GM19025 (cell line): Measurements from ENCODE around the gene PFKFB4.

Experiments
- ATAC-seq: cut with Tn5 transposase; IDR thresholded peaks from one replicate; pipeline ENCODE4 v1.9.1; 2021; ENCODE audit warnings: mild to moderate bottlenecking, low read depth, moderate library complexity; ENCODE audit not compliant: unreplicated experiment

Gene PFKFB4

DNA sequence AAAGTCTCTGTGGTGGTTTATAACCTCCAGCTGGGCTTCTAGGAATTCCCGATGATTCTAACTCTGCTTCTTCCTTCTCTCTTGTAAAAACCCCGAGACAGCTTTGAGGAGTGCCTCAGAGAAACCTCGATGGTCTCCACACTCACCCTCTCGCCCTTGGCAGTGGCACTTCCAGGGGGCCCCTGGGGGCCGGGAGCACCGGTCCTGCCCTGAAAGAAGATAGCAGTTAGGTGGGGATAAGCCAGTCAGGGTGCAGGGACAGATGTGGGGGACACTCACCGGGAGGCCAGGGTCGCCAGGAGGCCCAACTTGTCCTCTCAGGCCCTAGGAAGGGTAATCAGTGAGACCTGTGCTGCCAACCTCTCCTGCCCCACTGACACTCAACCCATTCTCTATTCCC lies 28.8 kb upstream of the PFKFB4 start:
- no peak for ATAC-seq

DNA sequence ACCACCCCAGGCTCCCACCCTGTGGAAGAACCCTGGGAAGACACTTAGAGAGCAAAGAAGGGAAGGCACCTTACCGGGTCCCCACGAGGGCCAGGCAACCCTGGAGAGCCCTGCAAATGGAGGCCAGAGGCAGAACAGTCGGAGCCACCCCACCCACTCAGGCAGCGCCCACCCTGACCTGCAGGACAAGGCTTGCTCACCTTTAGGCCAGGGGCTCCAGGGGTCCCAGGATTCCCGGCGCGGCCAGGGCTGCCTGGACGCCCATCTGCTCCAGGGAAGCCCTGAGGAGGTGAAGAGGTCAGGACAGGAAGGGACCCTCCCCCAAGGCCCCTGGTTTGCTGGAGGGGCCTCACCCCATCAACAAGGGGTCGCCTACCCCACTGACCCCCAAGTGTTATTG lies 28.2 kb upstream of the PFKFB4 start:
- ATAC-seq, result no peak

DNA sequence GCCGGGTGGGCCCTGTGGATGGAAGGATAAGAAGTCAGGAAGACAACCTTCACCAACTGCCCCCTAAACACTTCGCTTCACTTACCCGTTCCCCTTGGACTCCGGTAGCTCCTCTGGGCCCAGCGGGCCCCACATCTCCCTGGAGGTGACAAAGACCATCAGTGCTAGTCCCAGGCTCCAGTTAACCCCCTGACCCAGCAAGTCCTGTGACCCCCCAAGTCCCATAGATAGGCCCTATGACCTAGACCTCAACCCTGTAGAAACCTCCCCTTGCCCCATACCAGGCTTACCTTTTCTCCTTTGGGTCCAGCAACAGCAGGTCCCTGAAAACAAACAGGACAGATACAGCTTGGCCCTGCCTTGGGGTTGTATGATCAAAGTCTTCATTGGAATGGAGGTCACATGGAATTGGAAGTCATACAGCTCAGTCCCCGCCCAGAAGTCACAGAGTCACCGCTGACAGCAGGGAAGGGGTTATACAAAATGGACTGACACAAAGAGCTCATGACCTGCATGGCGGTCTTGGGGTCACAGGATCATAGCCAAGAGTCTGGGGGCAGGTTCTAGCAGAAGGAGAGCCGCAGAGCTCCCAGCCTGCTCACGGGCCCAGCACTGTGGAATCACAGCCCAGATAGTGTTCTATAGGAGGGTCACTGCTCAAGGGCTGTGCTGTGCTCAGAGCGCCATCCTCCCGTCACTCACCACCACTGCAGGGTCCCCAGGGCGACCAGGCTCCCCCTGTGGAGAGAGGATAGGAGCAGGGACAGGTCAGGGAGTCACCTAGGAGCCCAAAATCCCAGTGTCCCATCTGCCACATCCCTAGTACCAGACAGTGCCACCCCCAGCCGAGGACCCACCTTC lies 25.2 kb upstream of the PFKFB4 start:
- ATAC-seq, result no peak

DNA sequence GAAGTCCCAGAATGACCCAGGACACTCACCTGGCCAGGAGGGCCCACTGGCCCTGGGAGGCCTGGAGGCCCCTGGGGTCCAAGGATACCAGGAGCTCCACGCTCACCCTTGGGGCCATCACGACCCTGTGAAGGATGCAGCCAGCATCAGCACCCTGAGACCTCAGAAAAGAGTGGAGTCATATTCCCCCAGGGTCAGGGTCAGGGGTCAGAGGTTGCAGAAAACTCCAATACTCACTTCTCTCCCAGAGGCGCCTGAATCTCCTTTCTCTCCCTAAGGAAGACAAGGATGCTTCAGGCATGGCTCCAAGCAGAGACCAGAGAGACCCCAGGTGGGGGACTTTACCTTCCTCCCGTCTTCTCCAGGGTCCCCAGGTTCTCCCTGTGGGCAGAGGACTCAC lies 20.0 kb upstream of the PFKFB4 start:
- no peak for ATAC-seq

DNA sequence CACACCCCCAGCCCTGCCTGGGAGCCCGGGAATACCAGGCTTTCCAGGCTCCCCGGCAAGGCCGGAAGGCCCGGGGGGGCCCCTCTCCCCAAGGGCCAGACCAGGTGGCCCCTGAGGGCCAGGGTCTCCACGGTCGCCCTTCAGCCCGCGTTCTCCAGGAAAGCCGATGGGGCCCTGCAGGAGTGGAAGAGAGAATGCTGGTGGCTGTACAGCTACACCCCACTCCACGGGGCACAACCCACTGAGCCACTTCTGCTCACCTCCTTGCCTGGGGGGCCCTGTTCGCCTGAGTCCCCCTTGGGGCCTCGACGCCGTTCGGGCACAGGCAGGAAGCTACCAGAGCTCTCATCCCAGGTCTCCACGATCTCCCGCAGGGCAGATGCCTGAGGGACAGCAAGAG lies 18.8 kb upstream of the PFKFB4 start:
- ATAC-seq, result no peak

DNA sequence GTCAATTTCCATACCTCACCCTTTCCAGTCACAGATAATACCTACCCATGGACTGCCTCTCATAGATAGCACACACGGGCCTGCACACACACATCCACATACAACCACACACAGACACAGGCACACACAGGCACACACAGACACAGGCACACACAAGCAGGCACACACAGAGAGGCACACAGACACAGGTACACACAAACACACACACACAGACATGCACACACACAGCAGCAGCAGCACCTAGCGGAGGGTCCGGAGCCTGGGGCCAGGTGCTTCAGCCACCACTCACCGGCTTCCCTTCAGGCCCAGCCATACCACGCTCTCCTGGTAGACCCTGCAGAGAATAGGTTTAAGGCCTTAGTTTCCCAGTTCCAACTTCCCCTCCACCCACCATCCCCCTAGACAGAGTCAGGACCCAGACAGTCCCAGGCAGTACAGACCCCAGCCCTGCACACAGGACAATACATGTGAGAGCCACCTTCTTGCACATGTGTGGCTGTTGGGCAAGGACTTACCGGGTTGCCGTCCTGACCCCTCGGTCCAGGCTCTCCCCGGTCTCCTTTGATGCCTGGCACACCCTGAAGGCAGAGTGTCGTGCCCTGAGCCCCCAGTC lies 17.5 kb upstream of the PFKFB4 start:
- ATAC-seq, result no peak

DNA sequence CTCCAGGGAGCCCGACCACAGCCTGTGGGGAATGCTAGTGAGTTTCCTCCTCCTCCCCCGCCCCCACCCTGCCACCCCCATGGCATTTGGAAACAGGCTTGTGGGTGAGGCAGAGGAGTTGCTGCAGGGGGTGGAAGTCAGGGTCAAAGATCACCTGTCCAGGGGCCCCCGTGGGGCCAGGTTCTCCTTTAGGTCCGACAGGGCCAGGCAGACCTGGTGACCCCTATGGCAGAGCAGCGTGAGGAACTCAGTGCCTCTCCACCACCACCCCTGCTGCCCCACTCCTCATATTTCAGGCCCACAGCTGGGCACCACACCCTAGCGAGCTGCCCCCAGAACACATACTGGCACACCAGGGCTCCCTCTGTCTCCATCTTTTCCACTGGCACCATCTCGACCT lies 15.9 kb upstream of the PFKFB4 start:
- no peak for ATAC-seq

DNA sequence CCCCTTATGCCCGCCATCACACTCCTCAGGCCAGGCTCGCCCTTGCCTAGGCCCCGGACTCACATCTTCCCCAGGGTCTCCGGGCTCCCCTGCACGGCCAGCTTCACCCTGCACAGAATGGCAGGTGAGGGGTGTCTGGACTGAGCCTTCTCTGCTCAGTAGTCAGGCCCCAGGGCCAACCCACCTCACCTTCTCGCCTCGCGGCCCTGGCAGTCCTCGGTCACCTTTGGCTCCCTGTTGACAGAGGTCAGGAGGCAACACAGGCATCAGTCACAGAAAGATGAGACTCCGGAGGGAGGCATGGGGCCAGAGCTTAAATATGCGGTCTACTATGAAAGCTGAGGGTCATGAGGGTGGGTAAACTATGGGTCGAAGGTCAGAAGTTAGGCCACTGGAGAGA lies 15.3 kb upstream of the PFKFB4 start:
- ATAC-seq, result no peak

DNA sequence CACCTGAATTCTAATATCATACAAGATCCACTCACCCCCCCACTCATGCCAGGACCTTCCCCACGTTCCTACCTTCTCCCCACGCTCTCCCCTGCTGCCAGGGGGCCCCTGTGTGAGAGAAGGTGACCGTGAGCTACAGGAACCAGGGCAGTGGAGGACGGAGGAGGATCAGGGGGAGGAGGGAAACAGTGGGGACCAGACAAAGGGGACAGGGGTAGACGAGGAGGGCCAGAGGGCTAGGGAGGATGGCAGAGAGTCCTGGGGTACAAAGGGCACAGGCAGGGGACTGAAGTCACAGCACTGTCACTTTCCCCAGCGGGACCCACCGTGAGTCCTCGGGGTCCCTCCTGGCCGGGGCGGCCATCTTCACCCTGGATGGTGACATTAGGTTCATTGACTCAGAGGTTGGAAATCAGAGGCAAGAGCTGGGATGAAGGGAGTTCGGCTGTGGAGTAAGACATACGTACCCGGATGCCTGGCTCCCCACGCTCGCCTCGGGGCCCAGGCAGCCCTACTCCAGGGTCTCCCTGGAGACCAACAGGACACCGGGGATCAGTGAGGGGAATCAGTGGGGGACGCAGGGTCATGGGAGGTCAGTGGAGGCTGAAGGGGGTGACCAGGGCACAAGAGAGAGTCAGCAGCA lies 13.3 kb upstream of the PFKFB4 start:
- no peak for ATAC-seq

DNA sequence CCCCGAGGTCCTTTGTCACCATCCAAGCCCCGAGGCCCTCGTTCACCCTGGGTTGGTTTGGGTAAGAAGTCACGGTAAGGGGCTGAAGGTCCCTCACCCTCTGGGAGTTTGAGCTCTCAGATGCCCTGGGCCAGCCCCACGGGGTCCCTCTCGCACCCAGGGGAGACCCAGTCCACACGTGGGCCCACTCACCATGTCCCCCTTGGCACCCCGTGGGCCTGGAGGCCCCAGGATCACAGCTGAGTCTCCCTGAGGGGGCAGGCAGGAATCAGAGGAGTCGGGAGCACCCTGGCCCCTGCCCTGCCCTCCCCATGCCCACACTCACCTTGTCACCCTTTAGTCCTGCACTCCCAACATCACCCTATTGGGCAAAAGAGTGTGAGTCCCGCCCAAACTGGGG lies 12.8 kb upstream of the PFKFB4 start:
- no peak for ATAC-seq

DNA sequence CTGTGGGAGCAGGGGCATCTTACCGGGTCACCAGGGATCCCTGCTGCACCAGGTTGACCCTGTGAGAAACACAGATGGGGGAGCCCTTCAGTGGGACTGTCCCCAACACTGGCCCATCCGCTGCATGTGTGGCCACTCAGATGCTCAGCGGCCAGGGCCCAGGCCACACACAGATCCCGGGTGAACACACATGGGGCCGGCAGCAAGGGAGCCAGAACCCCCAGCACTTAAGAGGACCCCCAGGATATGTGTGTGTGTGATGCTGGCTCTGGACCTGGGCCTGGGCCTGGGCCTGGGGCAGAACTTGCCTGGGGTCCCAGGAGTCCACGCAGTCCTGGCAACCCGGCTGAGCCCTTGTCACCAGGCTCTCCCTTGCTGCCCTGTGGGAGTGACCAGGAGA lies 11.9 kb upstream of the PFKFB4 start:
- ATAC-seq, result no peak

DNA sequence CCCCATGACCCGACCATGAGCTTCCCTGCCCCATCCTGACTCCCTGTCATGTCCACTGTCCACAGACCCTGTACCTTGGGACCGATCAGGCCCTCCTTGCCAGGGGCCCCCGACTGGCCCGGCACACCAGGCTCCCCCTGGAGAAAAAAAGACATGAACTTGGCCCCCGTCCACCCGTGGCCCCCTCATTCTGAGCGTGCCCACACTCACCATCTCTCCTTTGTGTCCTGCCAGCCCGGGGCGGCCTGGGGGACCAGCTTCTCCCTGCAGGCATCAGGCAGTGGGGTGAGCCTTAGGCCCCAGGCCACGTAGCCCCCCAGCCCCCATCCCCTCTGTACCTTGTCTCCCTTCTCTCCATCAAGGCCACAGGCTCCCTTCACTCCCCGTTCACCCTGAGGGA lies 10.9 kb upstream of the PFKFB4 start:
- ATAC-seq, result no peak

DNA sequence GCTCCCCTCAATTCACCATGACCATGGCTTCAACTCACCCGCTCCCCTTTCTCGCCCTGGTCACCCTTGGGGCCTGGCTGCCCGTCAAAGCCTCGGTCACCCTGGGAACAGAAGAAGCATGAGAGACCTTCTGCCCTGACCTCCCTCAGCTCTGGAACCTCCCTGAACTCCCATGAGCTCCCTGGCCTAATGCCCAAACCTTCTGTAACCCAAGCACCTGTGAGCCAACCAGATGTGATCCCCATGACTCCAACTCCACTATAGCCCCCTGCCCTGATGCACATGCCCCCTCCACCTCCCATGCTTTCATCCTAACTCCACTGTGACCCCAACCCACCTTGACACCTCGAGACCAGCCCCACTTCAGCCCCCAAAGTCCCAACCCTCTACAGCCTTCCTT lies 10.5 kb upstream of the PFKFB4 start:
- ATAC-seq, result no peak

DNA sequence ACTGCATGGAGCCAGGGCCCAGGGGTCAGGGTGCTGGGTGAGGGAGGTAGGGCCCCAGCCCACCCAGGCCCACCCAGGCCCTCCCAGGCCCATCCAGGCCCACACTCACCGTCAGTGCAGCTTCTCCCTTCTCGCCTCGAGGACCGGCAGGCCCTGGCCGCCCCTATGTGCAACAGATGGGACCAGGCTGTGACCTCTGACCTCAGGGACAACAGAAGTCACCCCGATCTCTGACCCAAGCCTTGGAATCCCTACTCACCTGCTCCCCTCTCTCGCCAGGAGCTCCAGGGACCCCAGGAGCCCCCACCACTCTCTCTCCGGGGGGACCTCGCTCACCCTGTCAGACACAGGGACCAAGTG lies 9.8 kb upstream of the PFKFB4 start:
- no peak for ATAC-seq

DNA sequence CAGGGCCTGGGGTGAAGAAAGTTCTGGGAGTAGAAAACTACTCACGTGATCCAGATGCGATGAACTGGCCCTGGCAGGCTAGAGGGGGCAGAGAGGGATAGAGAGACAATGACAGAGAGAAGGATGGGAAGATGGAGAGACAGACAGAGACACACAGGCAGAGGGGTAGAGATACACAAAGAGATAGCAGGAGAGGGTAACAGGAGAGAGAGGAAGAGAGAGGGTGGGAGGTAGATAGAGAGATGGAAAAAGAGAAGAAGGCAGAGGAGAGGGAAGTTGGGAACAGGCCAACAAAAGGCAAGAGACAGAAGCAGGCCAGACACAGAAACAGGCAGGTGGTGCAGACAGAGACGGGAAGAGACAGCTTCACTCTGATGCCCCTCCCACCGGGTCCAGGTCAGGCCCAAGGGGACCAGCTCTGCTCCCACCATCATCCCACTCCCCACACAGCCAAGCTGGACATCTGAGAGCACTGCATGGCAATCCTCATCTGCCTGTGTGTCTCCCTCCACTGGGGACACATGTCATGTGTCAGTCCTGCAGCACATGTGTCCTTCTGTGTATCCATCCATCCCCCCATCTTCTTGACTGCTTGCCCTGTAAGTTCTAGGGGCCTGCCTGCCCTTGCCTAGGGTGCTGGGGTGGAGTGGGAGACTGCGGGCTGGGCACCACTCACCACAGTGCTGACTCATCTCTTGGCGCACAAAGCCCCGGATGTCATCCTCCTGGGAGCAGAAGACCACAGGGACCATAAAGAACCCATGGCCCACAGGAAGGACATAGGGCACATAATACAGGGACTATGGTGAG lies 9.2 kb upstream of the PFKFB4 start:
- ATAC-seq, result no peak

DNA sequence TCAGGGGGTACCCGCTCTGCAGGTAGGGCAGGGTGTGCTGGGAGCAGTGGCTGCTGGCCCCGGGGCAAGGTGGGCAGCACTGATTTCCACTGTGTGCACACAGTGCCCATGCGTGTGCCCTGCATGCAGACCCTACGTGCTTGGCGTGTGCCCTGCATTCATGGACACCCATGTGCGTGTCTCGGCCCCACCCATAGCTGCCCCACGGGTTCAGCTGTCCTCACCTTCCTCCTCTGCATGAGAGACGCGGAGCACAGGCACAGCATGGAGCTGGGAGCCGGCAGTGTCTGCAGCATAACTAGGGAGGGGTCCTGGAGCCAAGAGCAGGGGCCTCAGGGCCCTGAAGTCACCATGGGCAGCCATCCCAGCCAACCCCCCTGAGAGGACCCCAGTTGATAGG lies 8.6 kb upstream of the PFKFB4 start:
- ATAC-seq, result no peak

DNA sequence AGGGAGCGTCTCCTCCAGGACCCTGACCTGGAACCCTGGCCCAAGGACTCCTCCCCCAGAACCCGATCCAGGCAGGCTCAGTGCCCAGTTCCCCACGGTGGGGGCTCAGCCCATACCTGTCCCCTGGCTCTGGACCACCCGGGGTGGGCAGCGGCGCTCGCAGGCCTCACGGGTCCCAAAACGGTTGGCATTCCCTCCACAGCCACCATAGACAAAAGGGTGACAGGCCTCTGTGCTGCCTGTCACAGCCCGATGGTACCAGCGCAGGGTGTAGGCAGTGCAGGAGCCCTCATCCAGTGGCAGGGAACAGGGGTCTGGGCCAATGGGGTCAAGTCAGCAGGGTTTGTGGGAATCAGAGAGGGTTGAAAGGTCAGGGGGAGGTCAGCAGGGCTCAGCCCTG lies 8.1 kb upstream of the PFKFB4 start:
- no peak for ATAC-seq

DNA sequence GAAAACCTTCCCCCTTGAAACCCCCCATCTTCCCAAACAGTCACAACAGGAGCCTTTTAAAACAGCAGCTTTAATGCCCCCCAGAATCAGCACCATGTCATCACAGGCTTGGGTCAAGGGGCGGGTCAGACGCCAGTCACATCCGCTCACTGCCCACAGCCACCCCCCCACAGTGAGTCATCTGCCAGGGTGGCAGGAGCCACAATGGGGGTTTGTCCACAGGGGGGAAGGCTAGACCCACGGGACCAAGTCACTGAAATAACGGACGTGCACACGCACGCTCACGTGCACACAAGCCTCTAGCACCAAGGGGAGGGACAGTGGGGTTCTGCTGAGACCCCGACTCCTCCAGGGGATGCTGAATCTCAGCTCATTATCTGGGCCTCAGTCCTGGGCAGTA lies 7.4 kb upstream of the PFKFB4 start:
- no peak for ATAC-seq

DNA sequence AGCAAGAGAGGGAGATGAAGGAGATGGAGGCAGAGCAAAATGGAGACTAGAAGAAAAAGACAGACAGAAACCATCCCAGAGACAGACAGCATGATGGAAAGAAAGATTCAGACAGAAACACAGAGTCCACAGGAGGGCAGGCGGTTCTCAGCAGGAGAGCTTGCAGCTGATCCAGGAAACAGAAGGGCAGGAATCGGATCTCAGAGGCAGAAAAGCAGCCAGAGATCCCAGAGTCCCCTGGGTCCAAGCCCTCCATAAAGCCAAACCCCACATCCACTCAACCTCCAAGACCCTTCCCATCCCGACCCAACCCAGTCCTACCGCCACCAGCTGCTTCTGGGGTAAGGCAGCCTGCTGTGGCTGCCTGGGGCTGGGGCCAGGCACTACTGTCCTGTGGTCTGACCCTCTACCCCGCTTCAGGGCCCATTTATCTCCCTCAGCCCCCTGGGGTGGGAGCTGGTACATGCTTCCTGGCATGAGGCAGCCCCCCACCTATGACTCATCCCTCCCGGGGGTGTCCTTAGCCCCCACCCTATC lies 6.8 kb upstream of the PFKFB4 start, which contains the start of gene UCN2:
UCN2 (minus strand) TSS at position 400 of the 537 bp plus-strand sequence. CDS start 657 bp downstream, outside the sequence.
- no peak for ATAC-seq

DNA sequence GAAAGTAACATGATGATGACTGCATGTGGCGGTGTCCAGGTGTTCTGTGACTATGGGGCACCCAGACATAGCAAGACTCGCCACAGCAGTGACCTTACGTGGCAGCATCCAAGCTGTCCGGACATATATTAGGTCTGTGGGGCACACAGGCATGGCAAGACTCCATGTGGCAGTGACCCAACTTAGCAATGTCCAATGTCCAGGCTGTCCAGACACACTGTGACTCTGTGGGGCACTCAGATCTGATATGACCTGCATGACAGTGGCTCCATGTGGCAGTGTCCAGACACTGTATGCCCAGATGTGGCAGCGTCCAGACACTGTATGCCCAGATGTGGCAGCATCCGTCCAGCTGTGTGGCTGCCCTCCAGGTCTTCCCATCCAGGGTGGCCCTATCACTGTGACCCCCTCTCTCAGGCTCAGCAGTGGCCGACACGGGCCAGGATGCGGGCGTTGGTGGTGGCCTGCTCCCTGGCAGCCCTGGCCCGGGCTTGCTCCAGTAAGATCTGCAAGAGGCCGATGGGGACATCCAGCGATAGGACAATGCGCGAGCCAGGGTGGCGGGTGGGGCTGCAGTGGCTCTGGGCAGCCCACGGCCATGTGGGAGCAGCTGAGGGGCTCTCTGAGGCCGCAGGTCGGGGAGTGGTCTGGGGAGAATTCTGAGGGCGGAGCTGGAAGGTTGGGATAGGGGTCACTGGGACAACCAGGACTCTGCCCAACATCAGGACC lies 5.9 kb upstream of the PFKFB4 start:
- ATAC-seq, result no peak
